Loucy (cell line): ENCODE measurements around the gene HK1.

Experiments
- EZH2phosphoT487 ChIP-seq: fragments of 200-600 bp; IDR thresholded peaks from 2 replicates; pipeline ENCODE4 v1.6.1; 2018; ENCODE audit warnings: antibody characterized with exemption, mild to moderate bottlenecking, moderate library complexity, borderline replicate concordance
- TF ChIP-seq, protein P1 (sequence below): fragments of 200-600 bp; sonication (generic); conservative IDR thresholded peaks from 2 replicates; pipeline ENCODE4 v1.5.1; 2014; ENCODE audit warnings: mild to moderate bottlenecking, antibody characterized with exemption, low read length

DNA sequence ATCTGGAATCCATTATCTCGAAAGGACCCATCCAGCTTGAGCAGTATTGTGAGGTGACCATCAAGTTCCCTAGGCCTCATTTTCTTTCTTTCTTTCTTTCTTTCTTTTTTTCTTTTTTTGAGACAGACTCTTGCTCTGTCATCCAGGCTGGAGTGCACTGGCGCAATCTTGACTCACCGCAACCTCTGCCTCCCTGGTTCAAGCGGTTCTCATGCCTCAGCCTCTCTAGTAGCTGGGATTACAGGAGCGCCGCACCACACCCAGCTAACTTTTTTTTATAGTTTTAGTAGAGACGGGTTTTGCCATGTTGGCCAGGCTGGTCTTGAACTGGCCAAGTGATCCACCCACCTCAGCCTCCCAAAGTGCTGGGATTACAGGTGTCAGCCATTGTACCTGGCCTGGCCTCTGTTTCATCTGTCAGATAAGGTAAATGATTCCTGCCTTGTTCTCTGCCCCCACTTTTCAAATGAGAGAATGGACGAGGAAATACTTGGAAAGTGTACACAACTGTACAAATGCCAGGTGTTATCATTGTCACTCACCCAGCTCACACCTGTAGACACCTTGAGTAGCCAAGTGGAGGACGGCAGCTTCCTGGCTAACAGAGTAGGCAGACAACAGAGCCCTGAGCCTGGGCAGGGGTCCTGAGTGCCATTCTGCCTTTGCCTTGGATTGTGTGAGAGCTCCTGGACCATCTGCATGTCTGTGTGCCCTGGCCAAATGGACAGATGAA lies 54.1 kb downstream of the HK1 start:
- TF ChIP-seq, protein P1, sequence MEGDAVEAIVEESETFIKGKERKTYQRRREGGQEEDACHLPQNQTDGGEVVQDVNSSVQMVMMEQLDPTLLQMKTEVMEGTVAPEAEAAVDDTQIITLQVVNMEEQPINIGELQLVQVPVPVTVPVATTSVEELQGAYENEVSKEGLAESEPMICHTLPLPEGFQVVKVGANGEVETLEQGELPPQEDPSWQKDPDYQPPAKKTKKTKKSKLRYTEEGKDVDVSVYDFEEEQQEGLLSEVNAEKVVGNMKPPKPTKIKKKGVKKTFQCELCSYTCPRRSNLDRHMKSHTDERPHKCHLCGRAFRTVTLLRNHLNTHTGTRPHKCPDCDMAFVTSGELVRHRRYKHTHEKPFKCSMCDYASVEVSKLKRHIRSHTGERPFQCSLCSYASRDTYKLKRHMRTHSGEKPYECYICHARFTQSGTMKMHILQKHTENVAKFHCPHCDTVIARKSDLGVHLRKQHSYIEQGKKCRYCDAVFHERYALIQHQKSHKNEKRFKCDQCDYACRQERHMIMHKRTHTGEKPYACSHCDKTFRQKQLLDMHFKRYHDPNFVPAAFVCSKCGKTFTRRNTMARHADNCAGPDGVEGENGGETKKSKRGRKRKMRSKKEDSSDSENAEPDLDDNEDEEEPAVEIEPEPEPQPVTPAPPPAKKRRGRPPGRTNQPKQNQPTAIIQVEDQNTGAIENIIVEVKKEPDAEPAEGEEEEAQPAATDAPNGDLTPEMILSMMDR: no peak
- no peak for TF ChIP-seq EZH2phosphoT487
